Mucosa of rectum (tissue), 2 donors: ENCODE data around the gene FYN.
A peak's percentile ranks its signal among the peaks of the same experiment; 100 is the strongest.

Source experiments
- H3K27ac ChIP-seq, 2 donors: one replicate each; pipeline ENCODE4 v1.7.0; 2013; ENCODE audit warnings: inconsistent platforms in 2 of 2, low read depth in 2 of 2, low read length in 2 of 2
- H3K27me3 ChIP-seq, 2 donors: one replicate each; pipeline ENCODE4 v1.7.0; 2013; ENCODE audit warnings: low read length in 2 of 2; ENCODE audit not compliant: control insufficient read depth in 2 of 2, insufficient read depth in 2 of 2
- H3K36me3 ChIP-seq, 2 donors: one replicate each; pipeline ENCODE4 v1.7.0; 2013; ENCODE audit warnings: low read length in 2 of 2; ENCODE audit not compliant: control insufficient read depth in 2 of 2, insufficient read depth in 2 of 2
- H3K4me1 ChIP-seq, 2 donors: one replicate each; pipeline ENCODE4 v1.7.0; 2013; ENCODE audit warnings: low read length in 2 of 2, mild to moderate bottlenecking in 1 of 2; ENCODE audit not compliant: control insufficient read depth in 2 of 2, insufficient read depth in 2 of 2
- H3K4me3 ChIP-seq, 2 donors: one replicate each; pipeline ENCODE4 v1.7.0; 2013; ENCODE audit warnings: low read length in 2 of 2
- H3K9ac ChIP-seq, 2 donors: one replicate each; pipeline ENCODE4 v1.7.0; 2013; ENCODE audit warnings: low read length in 2 of 2, low read depth in 1 of 2, mild to moderate bottlenecking in 1 of 2
- H3K9me3 ChIP-seq, 2 donors: one replicate each; pipeline ENCODE4 v1.7.0; 2013; ENCODE audit warnings: low read length in 2 of 2; ENCODE audit not compliant: control insufficient read depth in 2 of 2
- donor health status: healthy.
- donor health status: Normal muscosa, but diverticular disease.

FYN gene

DNA sequence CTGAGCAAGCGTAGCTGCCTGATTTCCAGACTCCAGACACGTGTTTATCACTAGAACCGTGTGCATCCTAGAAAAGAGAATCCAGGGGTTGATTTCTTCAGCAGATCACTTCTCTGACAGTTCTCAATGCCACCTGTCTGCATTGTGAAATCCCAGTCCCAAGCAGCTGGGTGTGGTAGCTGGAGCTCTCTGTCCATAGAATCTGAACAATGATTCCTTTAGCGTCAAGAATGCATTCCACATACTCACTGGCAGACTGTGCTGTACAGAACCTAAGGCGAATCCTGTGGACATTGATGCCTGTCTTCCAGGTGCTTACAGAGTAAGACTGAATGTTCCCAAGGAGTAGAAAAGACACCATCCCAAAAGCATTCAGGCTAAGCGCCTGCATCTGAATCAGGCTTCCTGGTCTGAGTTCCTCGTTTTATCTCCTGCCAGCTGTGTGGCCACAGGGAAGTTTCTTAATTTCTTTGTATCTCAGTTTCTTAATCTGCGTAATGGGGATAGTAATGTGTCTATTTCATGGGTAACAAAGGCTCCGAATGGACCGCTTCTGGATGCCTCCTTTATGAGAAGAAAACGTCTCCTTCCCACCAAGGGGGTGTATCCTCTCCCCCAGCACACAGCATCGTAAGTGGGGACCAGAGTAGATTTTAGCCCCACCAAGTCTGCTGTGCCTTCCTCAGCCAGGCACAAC, 257.2 kb downstream of the FYN start:
- no peaks in the 10 kb centered on the region for H3K27me3 ChIP-seq
- H3K9me3 ChIP-seq: no peaks in the 10 kb centered on the region
- H3K27ac ChIP-seq: peak overlapping the region; percentile 43 to 80
- peak overlapping the region in 1 of 2 donors; percentile 36 for H3K9ac ChIP-seq
- H3K36me3 ChIP-seq: no peaks in the 10 kb centered on the region
- peaks cover 13 to 40% of the 10 kb centered on the region in 2 donors for H3K4me1 ChIP-seq
- H3K4me3 ChIP-seq: no peak overlapping the region

DNA sequence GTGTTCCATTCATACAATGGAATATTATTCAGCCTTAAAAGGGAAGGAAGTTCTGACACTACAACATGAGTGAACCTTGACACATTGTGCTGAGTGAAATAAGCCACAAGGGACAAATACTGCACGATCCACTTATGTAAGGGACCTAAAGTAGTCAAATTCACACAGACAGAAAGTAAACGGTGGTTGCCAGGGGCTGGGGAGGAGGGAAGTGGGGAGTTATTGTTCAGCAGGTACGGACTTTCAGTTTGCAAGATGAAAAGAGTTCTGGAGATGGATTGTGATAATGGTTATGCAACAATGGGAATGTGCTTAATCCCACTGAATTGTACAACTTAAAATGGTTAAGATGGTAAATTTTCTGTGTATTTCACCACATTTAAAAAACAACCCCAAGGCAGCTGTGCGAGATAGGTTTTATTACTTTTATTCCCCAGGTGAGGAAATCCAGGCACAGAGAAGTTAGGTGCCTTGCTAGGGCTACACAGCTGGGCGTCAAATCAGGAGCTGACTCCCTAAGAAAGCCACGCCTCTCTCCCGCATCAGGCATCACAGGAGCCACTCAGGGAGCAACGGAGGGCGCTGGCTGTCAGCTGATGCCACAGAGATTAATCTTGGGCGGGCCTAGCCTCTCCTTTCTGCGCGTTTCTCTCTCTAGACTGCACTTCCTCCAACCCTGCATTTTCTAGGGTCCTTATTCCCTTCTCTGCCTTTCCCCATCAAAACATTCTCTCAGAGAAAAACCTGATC, 258.2 kb downstream of the FYN start:
- Histone ChIP-seq H3K27ac (peak overlapping the region; percentile 43 to 80), H3K4me1 (peaks cover 13 to 43% of the 10 kb centered on the region in 2 donors), H3K9ac (peak overlapping the region in 1 of 2 donors; percentile 36), H3K4me3 (no peak overlapping the region), H3K9me3 (no peaks in the 10 kb centered on the region), H3K27me3 (no peaks in the 10 kb centered on the region), H3K36me3 (no peaks in the 10 kb centered on the region)

DNA sequence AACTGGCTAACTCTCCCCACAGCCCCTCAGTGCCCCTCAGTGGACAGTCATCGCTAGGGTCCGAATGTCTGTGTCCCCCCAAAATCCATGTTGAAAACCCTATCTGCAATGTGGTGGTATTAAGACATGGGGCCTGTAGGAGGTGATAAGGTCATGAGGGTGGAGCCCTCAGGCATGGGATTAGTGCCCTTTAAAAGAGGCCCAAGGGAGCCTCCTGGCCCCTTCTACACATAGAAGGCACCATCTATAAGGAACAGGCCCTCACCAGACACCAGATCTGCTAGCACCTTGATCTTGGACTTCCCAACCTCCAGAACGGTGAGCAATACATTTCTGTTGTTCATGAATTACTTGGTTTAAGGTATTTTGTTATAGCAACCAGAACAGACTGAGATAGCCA, 260.9 kb downstream of the FYN start:
- Histone ChIP-seq H3K4me3 (no peak overlapping the region), H3K4me1 (peaks cover 14 to 44% of the 10 kb centered on the region in 2 donors), H3K9me3 (no peaks in the 10 kb centered on the region), H3K27me3 (no peaks in the 10 kb centered on the region), H3K9ac (no peak overlapping the region), H3K27ac (no peak overlapping the region), H3K36me3 (no peaks in the 10 kb centered on the region)

DNA sequence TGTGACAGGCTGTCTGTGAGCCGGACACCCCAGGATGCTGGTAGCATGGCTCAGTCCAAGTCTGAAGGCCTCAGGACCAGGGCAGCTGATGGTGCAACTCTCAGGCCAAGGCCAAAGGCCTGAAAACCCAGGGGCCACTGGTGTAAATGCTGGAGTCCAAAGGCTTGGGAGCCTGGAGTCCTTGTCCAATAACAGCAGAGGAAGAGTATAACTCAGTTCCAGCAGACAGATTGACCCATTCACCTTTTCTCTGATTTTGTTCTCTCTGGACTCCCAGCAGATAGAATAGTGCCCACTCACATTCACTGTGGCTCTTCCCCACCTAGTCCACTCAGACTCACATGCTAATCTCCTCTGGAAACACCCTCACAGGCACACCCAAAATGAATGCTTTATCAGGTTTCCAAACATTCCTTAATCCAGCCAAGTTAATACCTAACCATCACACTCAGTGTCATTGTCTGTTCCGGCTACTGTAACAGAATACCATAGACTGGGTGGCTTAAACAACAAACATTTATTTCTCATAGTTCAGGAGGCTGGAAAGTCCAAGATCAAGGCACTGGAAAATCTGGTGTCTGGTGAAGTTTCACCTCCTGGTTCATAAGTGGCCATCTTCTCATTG, 262.6 kb downstream of the FYN start:
- no peaks in the 10 kb centered on the region for H3K27me3 ChIP-seq
- no peaks in the 10 kb centered on the region for H3K36me3 ChIP-seq
- peak overlapping the region; percentile 86 to 88 for H3K27ac ChIP-seq
- peak overlapping the region in 1 of 2 donors; percentile 31 for H3K4me3 ChIP-seq
- peaks cover 25 to 42% of the 10 kb centered on the region in 2 donors for H3K4me1 ChIP-seq
- no peak overlapping the region for H3K9ac ChIP-seq
- no peaks in the 10 kb centered on the region for H3K9me3 ChIP-seq
